GM12891 (cell line): Measurements from ENCODE around the gene TFIP11.

ENCODE experiments used
- DNase-seq: peaks from one replicate; pipeline ENCODE4 v3.0.0; 2011; ENCODE audit warnings: low spot score; ENCODE audit not compliant: insufficient read length
- FAIRE-seq: peaks from 2 replicates; lab custom pipeline; 2011; peaks lifted over from hg19 to GRCh38; lab: Jason Lieb, UNC
- PAX5 ChIP-seq: IDR thresholded peaks from 2 replicates; pipeline ENCODE4 v1.6.1; 2011; ENCODE audit warnings: low read length, moderate library complexity, mild to moderate bottlenecking; ENCODE audit not compliant: insufficient read depth, severe bottlenecking
- POLR2A ChIP-seq: IDR thresholded peaks from 2 replicates; pipeline ENCODE4 v1.6.1; 2011; ENCODE audit warnings: low read depth, low read length, control low read depth
- POLR2AphosphoS5 ChIP-seq: IDR thresholded peaks from 2 replicates; pipeline ENCODE4 v1.6.1; 2011; ENCODE audit warnings: low read depth, low read length, control low read depth
- POU2F2 ChIP-seq: IDR thresholded peaks from 2 replicates; pipeline ENCODE4 v1.6.1; 2011; ENCODE audit warnings: low read depth, mild to moderate bottlenecking, control low read depth, low read length, moderate library complexity
- SPI1 ChIP-seq: IDR thresholded peaks from 2 replicates; pipeline ENCODE4 v1.6.1; 2011; ENCODE audit warnings: low read depth, low read length, control low read depth
- TAF1 ChIP-seq: IDR thresholded peaks from 2 replicates; pipeline ENCODE4 v1.6.1; 2011; ENCODE audit warnings: low read depth, low read length, control low read depth

Gene TFIP11

GRCh38 chr22:26457661-26458272 lies 54.5 kb downstream of the TFIP11 start:
- TF ChIP-seq POLR2A (no peak), TAF1 (no peak), POU2F2 (no peak), PAX5 (no peak), SPI1 (no peak), POLR2AphosphoS5 (no peak)
- DNase-seq (no peak), FAIRE-seq (no peak)

- FAIRE-seq (no peak), DNase-seq (no peak)
- TF ChIP-seq POLR2AphosphoS5 (no peak), TAF1 (no peak), POU2F2 (no peak), SPI1 (no peak), POLR2A (no peak), PAX5 (no peak)
Measured at GRCh38 chr22:26453812-26454500, 58.3 kb downstream of the TFIP11 start.

- no peak for FAIRE-seq
- no peak for DNase-seq
- TF ChIP-seq TAF1, result no peak
- TF ChIP-seq POU2F2, result no peak
- TF ChIP-seq SPI1, result no peak
Measured at GRCh38 chr22:26453216-26453615, 59.1 kb downstream of the TFIP11 start.

- TF ChIP-seq POLR2AphosphoS5 (no peak), POU2F2 (no peak), TAF1 (no peak)
- FAIRE-seq (no peak), DNase-seq (no peak)
Measured at GRCh38 chr22:26452236-26453016, 59.8 kb downstream of the TFIP11 start.

GRCh38 chr22:26450453-26451185 lies 61.7 kb downstream of the TFIP11 start:
- FAIRE-seq (no peak), DNase-seq (no peak)
- no peak for TF ChIP-seq POLR2AphosphoS5
- no peak for TF ChIP-seq TAF1
- TF ChIP-seq PAX5, result no peak

GRCh38 chr22:26448941-26449340 lies 63.3 kb downstream of the TFIP11 start:
- FAIRE-seq (no peak), DNase-seq (no peak)
- TF ChIP-seq POLR2AphosphoS5 (no peak), TAF1 (no peak), POU2F2 (no peak), POLR2A (no peak)

GRCh38 chr22:26448334-26448733 lies 63.9 kb downstream of the TFIP11 start:
- no peak for TF ChIP-seq POLR2AphosphoS5
- TF ChIP-seq POLR2A, result no peak
- no peak for TF ChIP-seq POU2F2
- TF ChIP-seq SPI1, result no peak
- no peak for TF ChIP-seq TAF1
- no peak for TF ChIP-seq PAX5
- DNase-seq, result no peak
- FAIRE-seq, result no peak

GRCh38 chr22:26447584-26448329 lies 64.5 kb downstream of the TFIP11 start:
- FAIRE-seq (no peak), DNase-seq (no peak)
- TF ChIP-seq POLR2AphosphoS5 (no peak), SPI1 (no peak), TAF1 (no peak), PAX5 (no peak), POLR2A (no peak), POU2F2 (no peak)

- no peak for TF ChIP-seq POLR2A
- no peak for TF ChIP-seq SPI1
- no peak for TF ChIP-seq POU2F2
- no peak for TF ChIP-seq POLR2AphosphoS5
- TF ChIP-seq TAF1, result no peak
- TF ChIP-seq PAX5, result no peak
- no peak for FAIRE-seq
- no peak for DNase-seq
Measured at GRCh38 chr22:26446808-26447515, 65.3 kb downstream of the TFIP11 start.
